Ascending aorta (tissue), 2 donors: ENCODE measurements around the gene MTOR. TPM values are rescaled to one million over a fixed set of nuclear protein-coding genes. Genes with fewer than 3 reads are reported as not detected.
"Not testable (repeated sequence)": the region's sequence is repeated elsewhere in the genome, so short reads cannot be mapped to it uniquely, and the experiment has no call there.

ENCODE experiments used
- DNase-seq, 2 donors: peaks; one replicate each; pipeline ENCODE4 v3.0.0-alpha.2; 2019; ENCODE audit warnings: low spot score in 2 of 2
- H3K27ac ChIP-seq, 2 donors: fragments of 200-600 bp; sonication (generic); one replicate each; pipeline ENCODE4 v1.5.1; 2016 to 2017; ENCODE audit warnings: mild to moderate bottlenecking in 1 of 2
- H3K27me3 ChIP-seq: fragments of 200-600 bp; sonication (generic); one replicate; pipeline ENCODE4 v1.5.1; 2017
- H3K36me3 ChIP-seq, 2 donors: fragments of 200-600 bp; sonication (generic); one replicate each; pipeline ENCODE4 v1.5.1; 2016
- H3K4me1 ChIP-seq, 2 donors: fragments of 200-600 bp; sonication (generic); one replicate each; pipeline ENCODE4 v1.5.1; 2016 to 2017; ENCODE audit warnings: mild to moderate bottlenecking in 1 of 2
- H3K4me3 ChIP-seq, 2 donors: fragments of 200-600 bp; sonication (generic); one replicate each; pipeline ENCODE4 v1.5.1; 2016 to 2017; ENCODE audit warnings: mild to moderate bottlenecking in 1 of 2
- H3K9me3 ChIP-seq, 2 donors: fragments of 200-600 bp; sonication (generic); one replicate each; pipeline ENCODE4 v1.5.1; 2016
- intact Hi-C: fragments of 100-400 bp; cut with DNase I; formaldehyde crosslinking; loops from one replicate; pipeline ENCODE4 v1.15.1; 2023
- total RNA-seq: library from RNA; depleted of rRNA; stranded (reverse); fragments of >200 nt; gene quantifications from one replicate; pipeline ENCODE4 v1.1.0, GENCODE V29; 2016
- TF ChIP-seq, protein P1 (sequence below), 3 experiments: fragments of 200-600 bp in 2 of 3; fragments of 450-650 bp in 1 of 3; sonication (generic) in 2 of 3; IDR thresholded peaks; one replicate each; pipeline ENCODE4 v1.5.1; 2016 to 2019; ENCODE audit warnings: antibody characterized with exemption in 3 of 3, mild to moderate bottlenecking in 1 of 3, moderate library complexity in 1 of 3

MTOR gene
- total RNA-seq, 1 donor from 2014 or later = 28.0 TPM

- intact Hi-C loops = no loop called here
- peaks cover 0 to 29% of the 10 kb centered on the region in 2 donors for H3K4me1 ChIP-seq
- TF ChIP-seq, protein P1, sequence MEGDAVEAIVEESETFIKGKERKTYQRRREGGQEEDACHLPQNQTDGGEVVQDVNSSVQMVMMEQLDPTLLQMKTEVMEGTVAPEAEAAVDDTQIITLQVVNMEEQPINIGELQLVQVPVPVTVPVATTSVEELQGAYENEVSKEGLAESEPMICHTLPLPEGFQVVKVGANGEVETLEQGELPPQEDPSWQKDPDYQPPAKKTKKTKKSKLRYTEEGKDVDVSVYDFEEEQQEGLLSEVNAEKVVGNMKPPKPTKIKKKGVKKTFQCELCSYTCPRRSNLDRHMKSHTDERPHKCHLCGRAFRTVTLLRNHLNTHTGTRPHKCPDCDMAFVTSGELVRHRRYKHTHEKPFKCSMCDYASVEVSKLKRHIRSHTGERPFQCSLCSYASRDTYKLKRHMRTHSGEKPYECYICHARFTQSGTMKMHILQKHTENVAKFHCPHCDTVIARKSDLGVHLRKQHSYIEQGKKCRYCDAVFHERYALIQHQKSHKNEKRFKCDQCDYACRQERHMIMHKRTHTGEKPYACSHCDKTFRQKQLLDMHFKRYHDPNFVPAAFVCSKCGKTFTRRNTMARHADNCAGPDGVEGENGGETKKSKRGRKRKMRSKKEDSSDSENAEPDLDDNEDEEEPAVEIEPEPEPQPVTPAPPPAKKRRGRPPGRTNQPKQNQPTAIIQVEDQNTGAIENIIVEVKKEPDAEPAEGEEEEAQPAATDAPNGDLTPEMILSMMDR (IDR thresholded peaks at IDR 0.05) = no peak
- H3K27ac ChIP-seq = no peak overlapping the region
- H3K36me3 ChIP-seq = peaks cover 12 to 13% of the 10 kb centered on the region in 2 donors
- no peaks in the 10 kb centered on the region for H3K9me3 ChIP-seq
- H3K4me3 ChIP-seq = no peak overlapping the region
- no peaks in the 10 kb centered on the region for H3K27me3 ChIP-seq
- no peak for DNase-seq
These were observed 16.8 kb upstream of the MTOR start for GRCh38 chr1:11279152-11279551.

DNA sequence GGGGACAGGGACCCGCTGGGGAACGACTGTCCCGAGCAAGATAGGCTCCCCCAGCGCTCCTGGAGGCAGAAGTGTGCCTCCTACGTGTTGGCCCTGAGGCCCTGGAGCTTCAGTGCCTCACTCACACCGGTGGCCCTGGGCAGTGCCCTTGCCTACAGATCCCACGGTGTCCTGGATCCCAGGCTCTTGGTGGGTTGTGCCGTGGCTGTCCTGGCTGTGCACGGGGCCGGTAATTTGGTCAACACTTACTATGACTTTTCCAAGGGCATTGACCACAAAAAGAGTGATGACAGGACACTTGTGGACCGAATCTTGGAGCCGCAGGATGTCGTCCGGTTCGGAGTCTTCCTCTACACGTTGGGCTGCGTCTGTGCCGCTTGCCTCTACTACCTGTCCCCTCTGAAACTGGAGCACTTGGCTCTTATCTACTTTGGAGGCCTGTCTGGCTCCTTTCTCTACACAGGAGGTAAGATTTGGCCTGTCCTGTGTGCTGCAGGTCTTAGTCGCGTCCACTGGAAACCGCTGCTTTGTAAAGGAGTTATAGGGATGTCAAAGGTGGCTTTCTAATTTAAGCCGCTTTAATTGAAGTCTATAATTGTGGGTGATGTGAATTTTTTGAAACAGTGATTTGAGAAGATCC, 11.4 kb upstream of the MTOR start:
- intact Hi-C loops = loop anchor here (1.0 to 5.0 kb wide), 4 partner anchors 11 to 481 kb away; partner anchors contain the start of genes EXOSC10 and MTOR
- Histone ChIP-seq H3K4me1 (peaks cover 0 to 29% of the 10 kb centered on the region in 2 donors), H3K9me3 (no peaks in the 10 kb centered on the region), H3K27me3 (no peaks in the 10 kb centered on the region), H3K4me3 (peak overlapping the region; percentile 91 to 96), H3K27ac (peak overlapping the region; percentile 79 to 93), H3K36me3 (peaks cover under 1 to 3% of the 10 kb centered on the region in 2 donors)
- TF ChIP-seq, protein P1 (IDR thresholded peaks at IDR 0.05) = no peak
- no peak for DNase-seq

- intact Hi-C loops = loop anchor here (1.0 to 5.0 kb wide), 4 partner anchors 11 to 481 kb away; partner anchors contain the start of genes EXOSC10 and MTOR
- H3K36me3 ChIP-seq = no peaks in the 10 kb centered on the region
- peak; percentile 39 to 86 for DNase-seq
- TF ChIP-seq, protein P1 (IDR thresholded peaks at IDR 0.05) = peak in 1 of 3 experiments; percentile 25
- H3K4me1 ChIP-seq = peaks cover 0 to 29% of the 10 kb centered on the region in 2 donors
- peak within 1 kb of the TSS; percentile 79 to 93 for H3K27ac ChIP-seq
- no peaks in the 10 kb centered on the region for H3K9me3 ChIP-seq
- H3K27me3 ChIP-seq = no peaks in the 10 kb centered on the region
- H3K4me3 ChIP-seq = peak within 1 kb of the TSS; percentile 91 to 96
These were observed 10.7 kb upstream of the MTOR start, which contains the start of gene UBIAD1 for GRCh38 chr1:11272832-11273594. Gene UBIAD1 (plus strand): TSS chr1:11273198. CDS start chr1:11273532, 334 bp downstream.

- peaks cover 0 to 29% of the 10 kb centered on the region in 2 donors for H3K4me1 ChIP-seq
- no peaks in the 10 kb centered on the region for H3K36me3 ChIP-seq
- DNase-seq = no peak
- intact Hi-C loops = loop anchor here (5.0 kb wide), 2 partner anchors 460 to 480 kb away; no protein-coding TSS in a partner anchor
- TF ChIP-seq, protein P1 (IDR thresholded peaks at IDR 0.05) = no peak
- H3K9me3 ChIP-seq = no peaks in the 10 kb centered on the region
- peak overlapping the region; percentile 36 to 53 for H3K4me3 ChIP-seq
- no peaks in the 10 kb centered on the region for H3K27me3 ChIP-seq
- peak overlapping the region in 1 of 2 donors; percentile 37 for H3K27ac ChIP-seq
These were observed 10.1 kb upstream of the MTOR start for GRCh38 chr1:11272544-11272831.

DNA sequence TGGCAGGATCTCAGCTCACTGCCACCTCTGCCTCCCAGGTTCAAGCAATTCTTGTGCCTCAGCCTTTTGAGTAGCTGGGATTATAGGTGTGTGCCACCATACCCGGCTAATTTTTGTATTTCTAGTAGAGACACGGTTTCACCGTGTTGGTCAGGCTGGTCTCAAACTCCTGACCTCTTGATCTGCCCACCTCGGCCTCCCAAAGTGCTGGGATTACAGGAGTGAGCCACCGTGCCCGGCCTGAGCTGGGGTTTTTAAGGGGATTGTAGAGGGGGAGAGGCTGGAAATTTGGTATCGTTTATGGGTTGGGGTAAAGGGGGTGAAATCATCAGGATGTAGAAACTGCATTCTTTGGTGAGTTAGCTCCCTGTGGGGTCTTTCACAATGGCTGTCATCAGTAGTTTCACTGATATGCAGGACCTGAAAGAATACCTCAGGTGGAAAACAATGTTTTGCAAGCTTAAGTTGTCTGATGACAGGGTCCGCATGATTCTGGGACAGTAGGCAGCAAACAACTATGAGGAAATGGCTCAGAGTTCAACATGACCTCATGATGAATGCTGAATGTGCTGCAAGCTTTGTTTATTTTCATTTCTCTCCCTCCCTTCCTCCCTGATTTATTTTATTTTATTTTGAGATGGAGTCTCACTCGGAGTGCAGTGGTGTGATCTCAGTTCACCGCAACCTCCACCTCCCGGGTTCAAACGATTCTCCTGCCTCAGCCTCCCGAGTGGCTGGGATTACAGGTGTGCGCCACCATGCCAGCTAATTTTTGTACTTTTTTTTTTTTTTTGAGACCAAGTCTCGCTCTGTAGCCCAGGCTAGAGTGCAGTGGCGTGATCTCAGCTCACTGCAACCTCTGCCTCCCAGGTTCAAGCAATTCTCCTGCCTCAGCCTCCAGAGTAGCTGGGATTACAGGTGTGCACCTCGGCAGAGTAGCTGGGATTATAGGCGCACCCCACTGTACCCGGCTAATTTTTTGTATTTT, 5.3 kb upstream of the MTOR start:
- H3K36me3 ChIP-seq, H3K9me3 ChIP-seq, H3K27me3 ChIP-seq, H3K27ac ChIP-seq, DNase-seq, H3K4me1 ChIP-seq, intact Hi-C loops, H3K4me3 ChIP-seq: not testable (repeated sequence)
